H1 (cell line): Measurements from ENCODE around the gene KATNAL1. TPM values are rescaled to one million over a fixed set of nuclear protein-coding genes. Genes with fewer than 3 reads are reported as not detected.

Experiments used
- CTCF ChIA-PET: fragments of 300-600 bp; sonication (Branson Sonifier 250); formaldehyde crosslinking; loops from one replicate; lab custom pipeline; 2021; ENCODE audit not compliant: partially characterized antibody; lab: Charles Lee
- POLR2A ChIA-PET: fragments of 300-600 bp; sonication (Branson Sonifier 250); formaldehyde crosslinking; loops from one replicate; lab custom pipeline; 2021; ENCODE audit warnings: inconsistent platforms; ENCODE audit not compliant: partially characterized antibody; lab: Charles Lee
- DNase-seq, 2 experiments: peaks; one replicate each; pipeline versions ENCODE4 v3.0.0 to v3.0.0-alpha.2; 2010 to 2022; ENCODE audit warnings: low spot score in 2 of 2, low read depth in 1 of 2, mixed read lengths in 1 of 2
- FAIRE-seq: peaks from 2 replicates; lab custom pipeline; 2011; peaks lifted over from hg19 to GRCh38; lab: Jason Lieb, UNC
- H2AFZ ChIP-seq: 2 replicates; pipeline ENCODE4 v1.8.1; 2012; ENCODE audit warnings: low read length, inconsistent platforms
- H2AK5ac ChIP-seq: 2 replicates; pipeline ENCODE4 v1.6.1; 2013; ENCODE audit warnings: low read depth, low read length
- H2BK120ac ChIP-seq: replicated peaks from 2 replicates; pipeline ENCODE3; 2013; ENCODE audit warnings: low read depth, low read length, inconsistent platforms
- H2BK12ac ChIP-seq: 2 replicates; pipeline ENCODE4 v1.6.1; 2013; ENCODE audit warnings: low read depth, low read length
- H2BK15ac ChIP-seq: 2 replicates; pipeline ENCODE4 v1.6.1; 2013; ENCODE audit warnings: low read length
- H2BK20ac ChIP-seq: 2 replicates; pipeline ENCODE4 v1.6.1; 2013; ENCODE audit warnings: low read length
- H2BK5ac ChIP-seq: 2 replicates; pipeline ENCODE4 v1.6.1; 2013; ENCODE audit warnings: low read depth, low read length
- H3K14ac ChIP-seq: 2 replicates; pipeline ENCODE4 v1.6.1; 2013; ENCODE audit warnings: inconsistent platforms; ENCODE audit not compliant: insufficient read length
- H3K18ac ChIP-seq: 2 replicates; pipeline ENCODE4 v1.6.1; 2013; ENCODE audit warnings: low read length; ENCODE audit errors: extremely low read depth
- H3K23ac ChIP-seq: 2 replicates; pipeline ENCODE4 v1.6.1; 2013; ENCODE audit warnings: inconsistent platforms; ENCODE audit not compliant: insufficient read length
- H3K23me2 ChIP-seq: 2 replicates; pipeline ENCODE4 v1.6.1; 2013; ENCODE audit warnings: low read depth, low read length
- H3K27ac ChIP-seq: 2 replicates; pipeline ENCODE4 v1.6.1; 2011; ENCODE audit warnings: low read depth, low read length, inconsistent platforms
- H3K27me3 ChIP-seq, 4 experiments: replicated peaks in 1 of 4; 1 replicate in 1 of 4; 2 replicates in 3 of 4; pipeline versions ENCODE4 v1.6.1 to v1.8.1; 2011 to 2013; ENCODE audit warnings: low read length in 3 of 4, mild to moderate bottlenecking in 3 of 4, inconsistent platforms in 2 of 4, mixed read lengths in 2 of 4, moderate library complexity in 1 of 4; ENCODE audit not compliant: control insufficient read depth in 3 of 4, insufficient read depth in 3 of 4; ENCODE audit errors: extremely low read depth in 1 of 4
- H3K36me3 ChIP-seq, 4 experiments: 2 replicates each; pipeline versions ENCODE4 v1.6.1 to v1.8.1; 2011 to 2013; ENCODE audit warnings: mild to moderate bottlenecking in 4 of 4, low read length in 3 of 4, moderate library complexity in 2 of 4, control low read depth in 1 of 4, inconsistent platforms in 1 of 4; ENCODE audit not compliant: insufficient read depth in 4 of 4, control insufficient read depth in 2 of 4
- H3K4ac ChIP-seq: replicated peaks from 2 replicates; pipeline ENCODE3; 2013; ENCODE audit warnings: low read length, low read depth, mixed read lengths, inconsistent platforms; ENCODE audit not compliant: insufficient read length
- H3K4me1 ChIP-seq, 4 experiments: replicated peaks in 1 of 4; 1 replicate in 1 of 4; 2 replicates in 3 of 4; pipeline versions ENCODE4 v1.6.1 to v1.8.1; 2011 to 2013; ENCODE audit warnings: low read length in 3 of 4, inconsistent platforms in 2 of 4, mixed read lengths in 1 of 4; ENCODE audit not compliant: insufficient read depth in 4 of 4, control insufficient read depth in 3 of 4
- H3K4me2 ChIP-seq, 2 experiments: 2 replicates each; pipeline versions ENCODE4 v1.6.1 to v1.8.1; 2011 to 2013; ENCODE audit warnings: low read depth in 2 of 2, low read length in 2 of 2, control low read depth in 1 of 2, inconsistent platforms in 1 of 2, mild to moderate bottlenecking in 1 of 2; ENCODE audit not compliant: insufficient read depth in 1 of 2
- H3K4me3 ChIP-seq, 4 experiments: fragments of 200-600, 300-600 bp in 1 of 4; sonication (generic), shearing (Covaris generic), sonication (Bioruptor Twin) in 1 of 4; 2 replicates each; pipeline versions ENCODE4 v1.5.1 to v1.8.1; 2011 to 2016; ENCODE audit warnings: low read length in 4 of 4, low read depth in 3 of 4, control low read depth in 2 of 4, inconsistent platforms in 2 of 4, mild to moderate bottlenecking in 2 of 4, mixed read lengths in 1 of 4, moderate library complexity in 1 of 4; ENCODE audit not compliant: insufficient read depth in 2 of 4; ENCODE audit errors: extremely low read depth in 1 of 4
- H3K56ac ChIP-seq: replicated peaks from 2 replicates; pipeline ENCODE3; 2013; ENCODE audit warnings: low read depth, mild to moderate bottlenecking, mixed read lengths, low read length, inconsistent platforms; ENCODE audit not compliant: insufficient read length
- H3K79me1 ChIP-seq: 2 replicates; pipeline ENCODE4 v1.6.1; 2013; ENCODE audit warnings: low read depth, low read length, control low read depth
- H3K79me2 ChIP-seq, 2 experiments: 2 replicates each; pipeline versions ENCODE4 v1.6.1 to v1.8.1; 2012 to 2013; ENCODE audit warnings: low read length in 2 of 2, mild to moderate bottlenecking in 2 of 2, inconsistent platforms in 1 of 2; ENCODE audit not compliant: insufficient read depth in 2 of 2, control insufficient read depth in 1 of 2
- H3K9ac ChIP-seq, 4 experiments: replicated peaks in 1 of 4; 1 replicate in 1 of 4; 2 replicates in 3 of 4; pipeline versions ENCODE4 v1.6.1 to v1.8.1; 2011 to 2013; ENCODE audit warnings: low read depth in 3 of 4, low read length in 3 of 4, control low read depth in 2 of 4, mild to moderate bottlenecking in 2 of 4, moderate library complexity in 2 of 4, inconsistent platforms in 1 of 4; ENCODE audit errors: extremely low read depth in 1 of 4
- H3K9me3 ChIP-seq, 2 experiments: 2 replicates each; pipeline versions ENCODE4 v1.6.1 to v1.8.1; 2012 to 2013; ENCODE audit warnings: mild to moderate bottlenecking in 2 of 2, moderate library complexity in 2 of 2, control low read depth in 1 of 2, inconsistent platforms in 1 of 2, low read depth in 1 of 2, low read length in 1 of 2, mixed read lengths in 1 of 2; ENCODE audit not compliant: insufficient read depth in 2 of 2
- H4K20me1 ChIP-seq, 2 experiments: replicated peaks in 1 of 2; 2 replicates each; pipeline versions ENCODE3 to v1.8.1; 2011 to 2013; ENCODE audit warnings: inconsistent platforms in 2 of 2, low read length in 2 of 2, mild to moderate bottlenecking in 1 of 2; ENCODE audit not compliant: insufficient read depth in 2 of 2, control insufficient read depth in 1 of 2
- H4K5ac ChIP-seq: 2 replicates; pipeline ENCODE4 v1.6.1; 2013; ENCODE audit warnings: low read length, low read depth, mixed read lengths, inconsistent platforms; ENCODE audit not compliant: insufficient read length
- H4K8ac ChIP-seq: 2 replicates; pipeline ENCODE4 v1.8.0; 2013; ENCODE audit warnings: mild to moderate bottlenecking, moderate library complexity, low read length, inconsistent platforms; ENCODE audit not compliant: insufficient read depth; ENCODE audit errors: extremely low read depth
- H4K91ac ChIP-seq: replicated peaks from 2 replicates; pipeline ENCODE3; 2013; ENCODE audit warnings: low read length, mixed read lengths, inconsistent platforms; ENCODE audit not compliant: insufficient read length
- MAFK ChIP-seq: IDR thresholded peaks from 2 replicates; pipeline ENCODE4 v1.6.1; 2012; ENCODE audit warnings: low read depth, mild to moderate bottlenecking, improper control_type of control experiment, low read length
- POLR2AphosphoS5 ChIP-seq: IDR thresholded peaks from 2 replicates; pipeline ENCODE4 v1.6.1; 2011; ENCODE audit warnings: low read depth, low read length
- RNF2 ChIP-seq: fragments of 200-900, 300-1000 bp; sonication (generic); IDR thresholded peaks from 2 replicates; pipeline ENCODE4 v1.7.1; 2016; ENCODE audit warnings: borderline replicate concordance, low read depth, mild to moderate bottlenecking, antibody characterized with exemption, low read length; ENCODE audit not compliant: poor library complexity, severe bottlenecking; ENCODE audit errors: missing control alignments
- RXRA ChIP-seq: IDR thresholded peaks from 2 replicates; pipeline ENCODE4 v1.6.1; 2011; ENCODE audit warnings: low read depth, mild to moderate bottlenecking, low read length, moderate library complexity; ENCODE audit not compliant: insufficient read depth
- TEAD4 ChIP-seq: IDR thresholded peaks from 2 replicates; pipeline ENCODE4 v1.6.1; 2012; ENCODE audit warnings: low read depth, low read length, inconsistent platforms, mixed read lengths
- WGBS, 2 experiments: shearing (Covaris generic) in 1 of 2; methylation state at CpG; one replicate each; pipeline versions ENCODE4 v1.1.6 to v1.1.7; 2013 to 2015; ENCODE audit warnings: low lambda C conversion rate in 2 of 2, mixed read lengths in 2 of 2, inconsistent platforms in 1 of 2, low coverage in 1 of 2, missing lambda C conversion rate in 1 of 2; ENCODE audit not compliant: insufficient replicate concordance in 2 of 2, insufficient coverage in 1 of 2, insufficient read length in 1 of 2; ENCODE audit errors: extremely low coverage in 1 of 2, missing lambda C conversion rate in 1 of 2; 5-methylcytosine and 5-hydroxymethylcytosine counted together
- polyA plus RNA-seq, 7 experiments: library from polyadenylated mRNA; depleted of rRNA in 3 of 7; stranded (reverse) in 5 of 7; unstranded in 2 of 7; fragments of >200 nt in 5 of 7; fragments of 200-250 nt in 2 of 7; gene quantifications; 1 replicate in 5 of 7; 2 replicates in 1 of 7; 4 replicates in 1 of 7; pipeline versions ENCODE4 v1.2.1 to v1.2.3, GENCODE V29; 2011 to 2013; ENCODE audit warnings: missing spikeins in 2 of 7, mixed read lengths in 2 of 7
- total RNA-seq: library from RNA; stranded (reverse); fragmentation: NEBNext Ultra II Directional; extraction: Animal tissue kit (Norgen Biotek cat#: 25700); gene quantifications from 2 replicates; pipeline ENCODE4 v1.2.1, GENCODE V29; 2021

KATNAL1 gene
- total and polyA plus RNA-seq, 2 of the 8 experiments (the other 6 are each of a cell fraction or from before 2014, with no cell fraction given) = 4.0 to 13.2 TPM

DNA sequence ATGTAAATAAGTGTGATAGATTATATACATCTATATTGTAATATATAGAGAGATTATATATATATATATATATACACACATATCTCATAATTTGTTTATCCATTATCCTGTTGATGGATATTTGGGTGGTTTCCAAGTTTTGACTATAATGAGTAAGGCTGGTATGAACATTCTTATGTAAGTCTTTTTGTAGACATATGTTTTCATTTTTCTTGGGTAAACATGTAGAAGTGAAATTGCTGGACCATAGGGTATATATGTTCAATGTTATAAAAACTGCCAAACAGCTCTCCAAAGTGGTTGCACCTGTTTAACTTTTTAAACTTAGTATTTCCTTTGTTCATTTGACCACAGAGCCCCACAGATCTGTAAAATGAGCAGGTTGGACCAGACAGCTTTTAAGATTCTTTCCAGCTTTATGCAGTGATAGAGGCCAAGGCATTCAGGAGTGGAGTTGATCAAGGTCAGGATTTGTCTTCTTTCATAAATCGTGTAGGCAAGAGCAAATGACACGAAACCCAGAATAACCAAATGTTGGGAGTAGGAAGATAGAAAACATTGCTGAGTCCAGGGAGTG, 21.7 kb upstream of the KATNAL1 start:
- TF ChIP-seq TEAD4 = no peak
- no peak for TF ChIP-seq POLR2AphosphoS5
- no peak for TF ChIP-seq RXRA
- TF ChIP-seq MAFK = no peak
- no peak for TF ChIP-seq RNF2
- no peaks in the 10 kb centered on the region for H3K27me3 ChIP-seq
- no peak overlapping the region for H4K91ac ChIP-seq
- no peak overlapping the region for H3K4ac ChIP-seq
- H2AFZ ChIP-seq = no peak overlapping the region
- DNase-seq (no peak), FAIRE-seq (no peak)
- H4K8ac ChIP-seq = no peak overlapping the region
- ChIA-PET POLR2A (no interaction called here), CTCF (no interaction called here)
- H3K4me3 ChIP-seq = no peak overlapping the region
- no peak overlapping the region for H3K23ac ChIP-seq
- no peaks in the 10 kb centered on the region for H4K20me1 ChIP-seq
- no peak overlapping the region for H3K18ac ChIP-seq
- H2BK15ac ChIP-seq = no peak overlapping the region
- H3K56ac ChIP-seq = no peak overlapping the region
- no peak overlapping the region for H2BK20ac ChIP-seq
- no peaks in the 10 kb centered on the region for H3K23me2 ChIP-seq
- no peaks in the 10 kb centered on the region; a peak in 1 of 8 replicates for H3K36me3 ChIP-seq
- no peak overlapping the region for H2BK120ac ChIP-seq
- H3K4me1 ChIP-seq = no peaks in the 10 kb centered on the region
- H2BK12ac ChIP-seq = no peak overlapping the region
- 91% methylated on average over 2 of the region's 2 CpGs; no CpG with 5 or more reads in 1 of the 2 experiments for WGBS, 2 experiments
- no peak overlapping the region for H3K27ac ChIP-seq
- H3K79me2 ChIP-seq = no peaks in the 10 kb centered on the region
- no peak overlapping the region for H3K4me2 ChIP-seq
- no peak overlapping the region for H2AK5ac ChIP-seq
- H2BK5ac ChIP-seq = no peak overlapping the region
- H4K5ac ChIP-seq = no peak overlapping the region
- H3K9ac ChIP-seq = no peak overlapping the region
- peaks cover 0 to 4% of the 10 kb centered on the region in 2 experiments; a peak in 1 of 4 replicates for H3K9me3 ChIP-seq
- H3K14ac ChIP-seq = no peak overlapping the region
- no peaks in the 10 kb centered on the region for H3K79me1 ChIP-seq
